ENCODE data around the gene SPOP.

SPOP gene

GRCh38 chr17:49703557-49704277, 25.8 kb upstream of the SPOP start (continued):
- no peak for TF ChIP-seq ZNF148 (tag by site-specific recombination; IDR thresholded peaks at IDR 0.05; ENCODE audit: borderline replicate concordance)
- no peak for TF ChIP-seq ZSCAN5A (tag by site-specific recombination; IDR thresholded peaks at IDR 0.05)
- TF ChIP-seq CTCF (tag by site-specific recombination; IDR thresholded peaks at IDR 0.05), result peak; percentile 71

GRCh38 chr17:49700960-49701359, 23.1 kb upstream of the SPOP start:
- ChIA-PET POLR2A (interaction anchor here (0.7 to 0.8 kb wide), 2 partner anchors 63 to 297 kb away, joined by 3 to 4 read pairs; partner anchors contain the start of gene FAM117A), CTCF (interaction anchor here (1.9 to 27.1 kb wide), 4 partner anchors 125 to 296 kb away, joined by 5 to 486 read pairs (median 64); partner anchors contain the start of gene NXPH3)
- no peak overlapping the region for H3K4me3 ChIP-seq (ENCODE audit: low read depth, low read length)

GRCh38 chr17:49699966-49700575, 22.2 kb upstream of the SPOP start:
- TF ChIP-seq SETDB1 (IDR thresholded peaks at IDR 0.05; ENCODE audit: insufficient read length, low read length), result no peak
- TF ChIP-seq PRDM1 (tag by site-specific recombination; IDR thresholded peaks at IDR 0.05), result 0 out of 2 replicates have a peak, but pooled peaks have one; percentile 36
- TF ChIP-seq TSHZ1 (tag by site-specific recombination; IDR thresholded peaks at IDR 0.05; ENCODE audit: borderline replicate concordance), result no peak
- H3K27ac ChIP-seq (ENCODE audit: extremely low read depth, low read depth, low read length), result no peak overlapping the region
- ChIA-PET CTCF (interaction anchor here (0.6 to 27.1 kb wide), 9 partner anchors 11 to 299 kb away, joined by 3 to 486 read pairs (median 5); partner anchors contain the start of gene NXPH3), POLR2A (interaction anchor here (0.9 to 2.5 kb wide), 2 partner anchors 8 to 132 kb away, joined by 3 to 7 read pairs; partner anchors contain the start of gene SLC35B1)
- peaks cover 26 to 60% of the 10 kb centered on the region in 2 experiments for H3K36me3 ChIP-seq (ENCODE audit: control insufficient read depth in 2 of 2, insufficient read depth in 1 of 2, low read length in 2 of 2)
- H3K9me3 ChIP-seq (ENCODE audit: control insufficient read depth, insufficient read depth, low read depth, low read length), result no peaks in the 10 kb centered on the region
- no peak overlapping the region for H3K4me3 ChIP-seq (ENCODE audit: low read depth, low read length)
- H3K4me1 ChIP-seq (ENCODE audit: control insufficient read depth, insufficient read depth, low read length), result no peaks in the 10 kb centered on the region

More at GRCh38 chr17:49700960-49701359, 23.1 kb upstream of the SPOP start:
- TF ChIP-seq ATF2 (tag by site-specific recombination; IDR thresholded peaks at IDR 0.05; ENCODE audit: low read depth) (no peak), KLF1 (tag by site-specific recombination; IDR thresholded peaks at IDR 0.05) (peak; percentile 54; the same call in 1 of the 2 replicates), BCL6B (tag by site-specific recombination; IDR thresholded peaks at IDR 0.05) (no peak)
- Histone ChIP-seq H3K4me1 (ENCODE audit: control insufficient read depth, insufficient read depth, low read length) (no peaks in the 10 kb centered on the region), H3K27ac (ENCODE audit: extremely low read depth, low read depth, low read length) (no peak overlapping the region), H3K9me3 (ENCODE audit: control insufficient read depth, insufficient read depth, low read depth, low read length) (no peaks in the 10 kb centered on the region), H3K36me3 (ENCODE audit: control insufficient read depth in 2 of 2, insufficient read depth in 1 of 2, low read length in 2 of 2) (peaks cover 26 to 69% of the 10 kb centered on the region in 2 experiments)
